ENCODE measurements around the gene NBPF12. TPM values are rescaled to one million over a fixed set of nuclear protein-coding genes. Genes with fewer than 3 reads are reported as not detected.
"Not testable (repeated sequence)": the region's sequence is repeated elsewhere in the genome, so short reads cannot be mapped to it uniquely, and the experiment has no call there.

The NBPF12 gene
- total and polyA plus RNA-seq, 2 experiments from 2014 or later = 5.5 to 10.3 TPM

DNA sequence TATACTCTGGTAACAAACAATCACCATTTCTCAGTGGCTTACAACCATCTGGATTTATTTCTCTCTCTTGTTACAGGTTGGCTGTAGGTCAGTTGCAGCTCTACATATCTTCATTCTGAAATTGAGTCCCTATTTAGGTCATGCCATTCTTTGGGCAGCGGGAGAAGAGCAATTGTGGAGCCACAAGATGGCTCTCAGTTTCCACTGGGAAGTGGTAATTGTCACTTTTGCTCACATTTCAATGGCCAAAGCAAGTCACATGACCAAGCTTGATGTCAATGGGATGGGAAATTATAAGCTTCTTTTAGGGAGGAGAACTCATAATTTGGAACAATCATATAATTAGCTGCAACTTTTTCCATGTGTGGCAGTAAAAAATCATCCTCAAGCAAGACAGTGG is 7.9 kb upstream of the NBPF12 start:
- not testable (repeated sequence) for H3K79me2 ChIP-seq; H3K4me3 ChIP-seq; H3K27me3 ChIP-seq; H2AFZ ChIP-seq; H3K27ac ChIP-seq; H4K20me1 ChIP-seq (ENCODE audit: insufficient read depth, poor library complexity, severe bottlenecking); H3K36me3 ChIP-seq (replicated peaks; ENCODE audit: insufficient read depth, low read depth); H3K9me3 ChIP-seq (ENCODE audit: low read depth); H3K9me2 ChIP-seq (replicated peaks; ENCODE audit: insufficient read depth); DNase-seq (ENCODE audit: low spot score); H3K4me1 ChIP-seq (ENCODE audit: insufficient read depth); H3K4me2 ChIP-seq
- 71% methylated on average over 1 of the region's 1 CpG for WGBS (ENCODE audit: low lambda C conversion rate, missing lambda C conversion rate)

DNA sequence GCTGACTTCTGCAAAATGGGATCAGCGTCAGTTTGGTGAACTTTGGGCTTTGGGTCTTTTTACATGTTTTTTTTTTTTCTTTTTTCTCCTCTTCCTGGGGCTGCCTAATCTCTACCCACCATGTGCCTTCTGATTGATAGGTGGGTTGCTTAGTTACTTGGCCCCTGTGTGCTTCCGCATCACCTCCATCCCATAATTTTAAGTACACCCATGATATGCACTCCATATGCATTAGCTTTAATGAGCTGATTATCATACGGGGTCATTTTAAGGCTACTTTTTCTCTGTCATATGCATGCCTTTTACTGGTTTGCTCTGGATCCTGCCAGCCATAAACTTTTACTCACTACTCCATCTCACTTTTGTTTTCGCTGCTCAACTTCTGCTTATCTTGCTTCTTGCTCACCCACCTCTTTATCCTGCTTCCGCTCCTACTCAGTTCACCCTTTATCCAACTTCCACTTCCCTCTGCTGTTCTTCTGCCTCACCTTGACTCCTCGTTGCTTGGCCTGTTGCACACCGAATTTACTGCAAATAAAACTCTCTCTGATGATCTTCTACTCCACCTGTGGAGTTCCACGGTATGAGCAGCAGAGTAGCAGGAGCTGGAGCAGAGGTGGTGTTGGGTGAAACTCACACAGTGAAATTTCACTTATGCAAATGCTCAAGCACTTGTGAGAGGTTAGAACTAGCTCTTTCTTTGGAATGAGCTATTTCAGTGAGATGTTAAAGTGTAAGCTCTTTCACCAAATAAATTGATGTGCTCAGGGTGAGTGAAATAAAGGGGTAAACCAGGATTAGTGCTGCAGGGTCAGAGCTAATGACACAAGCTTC is 3.5 kb upstream of the NBPF12 start:
- not testable (repeated sequence) for H3K4me3 ChIP-seq; DNase-seq (ENCODE audit: low spot score); H3K36me3 ChIP-seq (replicated peaks; ENCODE audit: insufficient read depth, low read depth); H3K4me2 ChIP-seq; H3K79me2 ChIP-seq; H3K4me1 ChIP-seq (ENCODE audit: insufficient read depth); H3K27me3 ChIP-seq; H2AFZ ChIP-seq; H4K20me1 ChIP-seq (ENCODE audit: insufficient read depth, poor library complexity, severe bottlenecking); H3K27ac ChIP-seq; H3K9me3 ChIP-seq (ENCODE audit: low read depth); H3K9me2 ChIP-seq (replicated peaks; ENCODE audit: insufficient read depth)
- 71% methylated on average over 6 of the region's 8 CpGs for WGBS (ENCODE audit: low lambda C conversion rate, missing lambda C conversion rate)

DNA sequence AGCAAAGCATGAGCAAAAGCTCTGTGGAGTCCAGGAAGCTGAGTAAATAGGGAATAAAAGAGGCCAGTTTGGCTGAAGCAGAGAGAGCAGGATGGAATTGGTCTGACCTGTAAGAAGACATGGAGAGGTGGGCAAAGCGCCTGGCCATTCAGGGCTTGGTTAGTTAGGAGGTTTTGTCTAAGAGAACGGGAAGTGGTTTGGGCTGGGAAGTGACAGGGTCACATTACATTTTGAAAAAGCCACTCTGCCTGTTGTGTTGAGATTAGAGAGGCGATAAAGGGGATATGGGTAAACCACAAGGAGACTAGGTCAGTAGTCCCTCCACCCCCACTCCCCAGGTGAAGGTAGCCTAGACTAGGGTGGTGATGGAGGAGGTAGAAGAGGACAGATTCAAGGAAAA is 662 bp upstream of the NBPF12 start:
- H3K4me3 ChIP-seq; H3K9me2 ChIP-seq (replicated peaks; ENCODE audit: insufficient read depth); H3K36me3 ChIP-seq (replicated peaks; ENCODE audit: insufficient read depth, low read depth); H3K9me3 ChIP-seq (ENCODE audit: low read depth); H3K4me2 ChIP-seq; H4K20me1 ChIP-seq (ENCODE audit: insufficient read depth, poor library complexity, severe bottlenecking); H2AFZ ChIP-seq; H3K27ac ChIP-seq; H3K27me3 ChIP-seq; DNase-seq (ENCODE audit: low spot score); H3K4me1 ChIP-seq (ENCODE audit: insufficient read depth): not testable (repeated sequence)
- 75% methylated on average over 2 of the region's 3 CpGs for WGBS (ENCODE audit: low lambda C conversion rate, missing lambda C conversion rate)
- peaks cover 15% of the 10 kb centered on the region for H3K79me2 ChIP-seq

DNA sequence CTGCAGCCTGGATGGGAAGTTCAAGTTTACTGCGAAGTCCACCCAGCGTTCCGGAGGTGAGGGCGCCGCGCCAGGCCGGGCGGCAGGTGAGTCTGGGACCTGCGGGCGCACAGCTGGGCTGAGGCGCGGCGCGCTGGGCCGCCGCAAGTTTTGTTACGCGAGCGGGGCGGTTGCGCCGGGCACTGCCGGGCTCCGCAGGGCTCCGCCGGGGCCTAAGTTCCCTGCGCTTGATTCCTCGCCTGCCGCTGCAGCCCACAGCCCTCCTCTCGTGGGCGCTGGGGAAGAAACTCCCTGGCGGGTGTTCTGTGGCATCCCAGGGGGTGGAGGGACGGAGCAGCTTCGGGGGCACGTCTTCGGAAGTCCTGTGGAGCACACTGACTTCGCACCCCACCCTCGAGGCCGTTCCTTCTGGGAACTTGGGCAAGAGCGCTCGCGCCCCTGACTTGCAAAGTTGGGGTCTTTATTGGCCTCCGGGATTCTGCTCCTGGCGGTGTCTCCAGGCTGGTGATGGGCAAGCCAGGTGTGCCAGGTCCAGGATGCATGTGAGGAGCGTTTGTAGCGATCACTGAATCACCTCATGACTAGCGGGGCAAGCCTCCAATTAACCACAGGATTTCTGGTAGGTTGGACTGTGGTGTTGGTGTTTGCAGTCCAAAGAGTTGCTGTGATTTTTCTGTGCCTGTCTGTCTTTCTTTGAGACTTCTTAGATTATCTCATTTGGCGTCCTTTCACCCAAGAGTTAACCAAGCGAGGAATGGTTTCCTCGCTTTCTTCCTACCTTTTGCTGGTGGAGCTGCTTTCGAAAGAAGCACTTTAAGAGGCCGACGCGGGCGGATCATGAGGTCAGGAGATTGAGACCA is 1.0 kb downstream of the NBPF12 start:
- H3K4me1 ChIP-seq (ENCODE audit: insufficient read depth); H3K9me3 ChIP-seq (ENCODE audit: low read depth); H4K20me1 ChIP-seq (ENCODE audit: insufficient read depth, poor library complexity, severe bottlenecking); H3K9me2 ChIP-seq (replicated peaks; ENCODE audit: insufficient read depth); H3K27me3 ChIP-seq; H3K36me3 ChIP-seq (replicated peaks; ENCODE audit: insufficient read depth, low read depth): not testable (repeated sequence)
- Histone ChIP-seq H3K79me2 (peaks cover 15% of the 10 kb centered on the region), H2AFZ (peak overlapping the region; percentile 74), H3K27ac (peak overlapping the region; percentile 97), H3K4me2 (peak overlapping the region; percentile 87), H3K4me3 (peak overlapping the region; percentile 62)
- peak; percentile 60 for DNase-seq (ENCODE audit: low spot score)
- 2% methylated on average over 47 of the region's 55 CpGs for WGBS (ENCODE audit: low lambda C conversion rate, missing lambda C conversion rate)

DNA sequence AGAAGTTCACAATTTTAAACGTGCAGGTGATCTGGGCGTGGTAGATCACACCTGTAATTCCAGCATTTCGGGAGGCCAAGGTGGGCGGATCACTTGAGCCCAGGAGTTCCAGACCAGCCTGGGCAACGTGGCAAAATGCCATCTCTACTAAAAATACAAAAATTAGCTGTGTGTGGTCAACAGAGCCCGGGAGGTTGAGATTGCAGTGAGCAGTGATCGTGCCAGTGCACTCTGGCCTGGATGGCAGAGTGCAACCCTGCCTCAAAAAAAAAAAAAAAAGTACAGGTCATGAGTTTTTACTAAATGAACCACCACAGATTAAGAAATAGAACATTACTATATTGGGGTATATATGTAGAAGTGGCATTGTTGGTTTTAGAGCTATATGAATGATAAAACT is 2.2 kb downstream of the NBPF12 start:
- not testable (repeated sequence) for H3K9me2 ChIP-seq (replicated peaks; ENCODE audit: insufficient read depth); H3K27me3 ChIP-seq; H3K4me3 ChIP-seq; H3K4me1 ChIP-seq (ENCODE audit: insufficient read depth); H3K36me3 ChIP-seq (replicated peaks; ENCODE audit: insufficient read depth, low read depth); H3K9me3 ChIP-seq (ENCODE audit: low read depth); H4K20me1 ChIP-seq (ENCODE audit: insufficient read depth, poor library complexity, severe bottlenecking); DNase-seq (ENCODE audit: low spot score); H2AFZ ChIP-seq; H3K27ac ChIP-seq
- 17% methylated on average over 3 of the region's 7 CpGs for WGBS (ENCODE audit: low lambda C conversion rate, missing lambda C conversion rate)
- peaks cover 15% of the 10 kb centered on the region for H3K79me2 ChIP-seq
- peak overlapping the region; percentile 87 for H3K4me2 ChIP-seq

DNA sequence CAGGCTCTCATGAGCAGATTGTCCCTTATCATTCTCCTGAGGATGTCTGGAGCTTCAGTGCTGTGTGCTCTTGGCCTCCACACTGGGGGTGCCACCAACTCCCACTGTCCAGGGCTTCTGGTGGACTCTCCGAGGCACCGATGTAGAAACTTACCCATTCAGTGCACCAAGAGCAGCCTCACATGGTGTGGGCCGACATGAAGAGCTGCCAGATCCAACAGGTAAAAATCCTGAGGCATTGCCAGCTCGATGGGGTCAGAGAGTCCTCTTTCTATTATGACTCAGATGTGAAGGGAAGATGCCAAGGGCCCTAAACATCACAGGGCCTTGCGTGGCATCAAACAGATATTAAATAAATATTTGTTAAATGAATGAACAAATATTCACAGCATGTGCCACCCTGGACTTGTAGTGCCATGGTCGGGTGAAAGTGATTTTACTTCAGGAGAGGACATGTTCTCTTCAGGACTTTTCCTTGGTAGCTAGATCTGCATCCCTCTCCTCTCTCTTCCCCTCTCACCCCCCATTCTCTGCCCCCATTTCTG is 5.3 kb downstream of the NBPF12 start:
- not testable (repeated sequence) for H3K9me2 ChIP-seq (replicated peaks; ENCODE audit: insufficient read depth); H2AFZ ChIP-seq; H3K36me3 ChIP-seq (replicated peaks; ENCODE audit: insufficient read depth, low read depth); H3K4me1 ChIP-seq (ENCODE audit: insufficient read depth); H3K4me2 ChIP-seq; H4K20me1 ChIP-seq (ENCODE audit: insufficient read depth, poor library complexity, severe bottlenecking); H3K4me3 ChIP-seq; H3K27me3 ChIP-seq; H3K9me3 ChIP-seq (ENCODE audit: low read depth); DNase-seq (ENCODE audit: low spot score); H3K27ac ChIP-seq
- 82% methylated on average over 5 of the region's 6 CpGs for WGBS (ENCODE audit: low lambda C conversion rate, missing lambda C conversion rate)
- H3K79me2 ChIP-seq = peaks cover 15% of the 10 kb centered on the region

DNA sequence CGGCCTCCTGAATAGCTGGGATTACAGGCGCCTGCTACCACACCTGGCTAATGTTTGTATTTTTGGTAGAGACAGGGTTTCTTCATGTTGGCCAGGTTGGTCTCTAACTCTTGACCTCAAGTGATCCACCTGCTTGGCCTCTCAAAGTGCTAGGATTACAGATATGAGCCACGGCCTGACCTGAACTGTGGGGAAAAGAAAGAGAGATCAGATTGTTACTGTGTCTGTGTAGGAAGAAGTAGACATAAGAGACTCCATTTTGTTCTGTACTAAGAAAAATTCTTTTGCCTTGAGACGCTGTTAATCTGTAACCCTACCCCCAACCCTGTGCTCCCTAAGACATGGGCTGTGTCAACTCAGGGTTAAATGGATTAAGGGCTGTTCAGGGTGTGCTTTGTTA is 10.0 kb downstream of the NBPF12 start:
- not testable (repeated sequence) for H3K9me3 ChIP-seq (ENCODE audit: low read depth); H3K4me2 ChIP-seq; H3K79me2 ChIP-seq; H3K9me2 ChIP-seq (replicated peaks; ENCODE audit: insufficient read depth); DNase-seq (ENCODE audit: low spot score); H3K4me3 ChIP-seq; H2AFZ ChIP-seq; H3K27me3 ChIP-seq; H3K36me3 ChIP-seq (replicated peaks; ENCODE audit: insufficient read depth, low read depth); H3K4me1 ChIP-seq (ENCODE audit: insufficient read depth); H4K20me1 ChIP-seq (ENCODE audit: insufficient read depth, poor library complexity, severe bottlenecking)
- WGBS (ENCODE audit: low lambda C conversion rate, missing lambda C conversion rate) = 74% methylated on average over 3 of the region's 4 CpGs
- peak overlapping the region; percentile 75 for H3K27ac ChIP-seq

DNA sequence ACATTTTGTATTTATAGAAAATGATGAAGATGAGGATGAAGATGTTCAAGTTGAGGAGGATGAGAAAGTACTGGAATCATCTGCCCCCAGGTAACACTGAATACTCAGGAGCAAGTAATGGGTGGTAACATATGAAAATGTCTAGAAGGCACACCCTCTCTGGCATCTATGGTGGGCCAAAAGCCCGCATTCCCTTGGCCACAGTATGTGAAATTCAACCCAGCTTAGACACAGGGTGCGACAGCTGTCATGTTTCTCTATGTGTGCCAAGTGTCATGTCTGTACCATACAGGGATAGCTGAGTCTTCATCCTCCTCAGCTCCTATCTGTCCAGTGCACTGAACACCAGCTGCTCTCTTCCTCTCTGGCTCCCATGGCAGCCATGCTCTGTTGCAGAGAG is 26.2 kb downstream of the NBPF12 start:
- H4K20me1 ChIP-seq (ENCODE audit: insufficient read depth, poor library complexity, severe bottlenecking); H3K4me1 ChIP-seq (ENCODE audit: insufficient read depth); H3K9me2 ChIP-seq (replicated peaks; ENCODE audit: insufficient read depth); DNase-seq (ENCODE audit: low spot score); H3K9me3 ChIP-seq (ENCODE audit: low read depth); H3K4me3 ChIP-seq; H2AFZ ChIP-seq; H3K27me3 ChIP-seq; H3K27ac ChIP-seq; H3K4me2 ChIP-seq; H3K36me3 ChIP-seq (replicated peaks; ENCODE audit: insufficient read depth, low read depth); H3K79me2 ChIP-seq: not testable (repeated sequence)
- WGBS (ENCODE audit: low lambda C conversion rate, missing lambda C conversion rate) = 77% methylated on average over 2 of the region's 2 CpGs
